Gastroesophageal sphincter (tissue), 3 donors: ENCODE data around the gene FBXL17.

Experiments used
- EP300 ChIP-seq: sonication (generic); formaldehyde crosslinking; IDR thresholded peaks from one replicate; pipeline ENCODE4 v1.6.1; 2017; ENCODE audit warnings: antibody characterized with exemption, mild to moderate bottlenecking
- TF ChIP-seq, protein P1 (sequence below), 4 experiments: fragments of 200-600 bp in 2 of 4; fragments of 450-650 bp in 2 of 4; sonication (generic) in 1 of 4; IDR thresholded peaks; one replicate each; pipeline ENCODE4 v1.5.1; 2017 to 2019; ENCODE audit warnings: antibody characterized with exemption in 4 of 4, mild to moderate bottlenecking in 2 of 4, moderate library complexity in 2 of 4

- no peak for TF ChIP-seq EP300
- TF ChIP-seq, protein P1, sequence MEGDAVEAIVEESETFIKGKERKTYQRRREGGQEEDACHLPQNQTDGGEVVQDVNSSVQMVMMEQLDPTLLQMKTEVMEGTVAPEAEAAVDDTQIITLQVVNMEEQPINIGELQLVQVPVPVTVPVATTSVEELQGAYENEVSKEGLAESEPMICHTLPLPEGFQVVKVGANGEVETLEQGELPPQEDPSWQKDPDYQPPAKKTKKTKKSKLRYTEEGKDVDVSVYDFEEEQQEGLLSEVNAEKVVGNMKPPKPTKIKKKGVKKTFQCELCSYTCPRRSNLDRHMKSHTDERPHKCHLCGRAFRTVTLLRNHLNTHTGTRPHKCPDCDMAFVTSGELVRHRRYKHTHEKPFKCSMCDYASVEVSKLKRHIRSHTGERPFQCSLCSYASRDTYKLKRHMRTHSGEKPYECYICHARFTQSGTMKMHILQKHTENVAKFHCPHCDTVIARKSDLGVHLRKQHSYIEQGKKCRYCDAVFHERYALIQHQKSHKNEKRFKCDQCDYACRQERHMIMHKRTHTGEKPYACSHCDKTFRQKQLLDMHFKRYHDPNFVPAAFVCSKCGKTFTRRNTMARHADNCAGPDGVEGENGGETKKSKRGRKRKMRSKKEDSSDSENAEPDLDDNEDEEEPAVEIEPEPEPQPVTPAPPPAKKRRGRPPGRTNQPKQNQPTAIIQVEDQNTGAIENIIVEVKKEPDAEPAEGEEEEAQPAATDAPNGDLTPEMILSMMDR (IDR thresholded peaks at IDR 0.05) = no peak
Observed at GRCh38 chr5:107817436-107817835, 564.5 kb downstream of the FBXL17 start.
